Ecto neural progenitor cell (in vitro differentiated cells): ENCODE results near the gene TSSK2.
"Not testable (repeated sequence)": the region's sequence is repeated elsewhere in the genome, so short reads cannot be mapped to it uniquely, and the experiment has no call there.

Experiments used
- DNase-seq: peaks from one replicate; pipeline ENCODE4 v3.0.0-alpha.2; 2018; ENCODE audit warnings: low spot score

Gene TSSK2

GRCh38 chr22:19130959-19131684 is at the start of gene TSSK2:
TSSK2 (plus strand) TSS chr22:19131308; CDS start chr22:19131400, 92 bp downstream.
- no peak for DNase-seq

GRCh38 chr22:19081351-19081750 is 49.8 kb upstream of the TSSK2 start:
- DNase-seq: no peak

DNA sequence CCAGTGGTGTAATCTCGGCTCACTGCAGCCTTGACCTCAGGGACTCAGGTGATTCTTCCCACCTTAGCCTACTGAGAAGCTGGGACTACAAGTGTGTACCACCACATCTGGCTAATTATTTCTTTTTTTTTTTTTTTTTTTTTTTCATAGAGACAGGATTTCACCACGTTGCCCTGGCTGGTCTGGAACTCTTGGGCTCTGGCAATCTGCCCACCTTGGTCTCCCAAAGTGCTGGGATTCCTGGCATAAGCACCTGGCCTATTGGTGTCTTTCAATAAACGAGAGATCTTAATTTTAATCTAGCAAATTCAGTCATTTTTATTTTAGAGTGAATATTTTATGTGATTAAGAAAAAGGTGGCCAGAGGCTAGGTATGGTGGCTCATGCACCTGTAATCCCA is 49.0 kb upstream of the TSSK2 start:
- DNase-seq: no peak

- no peak for DNase-seq
Observed at GRCh38 chr22:19082793-19083192, 48.3 kb upstream of the TSSK2 start.

DNA sequence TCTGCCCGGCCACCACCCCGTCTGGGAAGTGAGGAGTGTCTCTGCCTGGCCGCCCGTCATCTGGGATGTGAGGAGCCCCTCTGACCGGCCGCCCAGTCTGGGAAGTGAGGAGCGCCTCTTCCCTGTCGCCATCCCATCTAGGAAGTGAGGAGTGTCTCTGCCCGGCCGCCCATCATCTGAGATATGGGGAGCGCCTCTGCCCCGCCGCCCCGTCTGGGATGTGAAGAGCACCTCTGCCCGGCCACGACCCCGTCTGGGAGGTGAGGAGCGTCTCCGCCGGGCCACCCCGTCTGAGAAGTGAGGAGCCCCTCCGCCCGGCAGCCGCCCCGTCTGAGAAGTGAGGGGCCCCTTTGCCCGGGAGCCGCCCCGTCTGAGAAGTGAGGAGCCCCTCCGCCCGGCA is 47.0 kb upstream of the TSSK2 start:
- not testable (repeated sequence) for DNase-seq

GRCh38 chr22:19084586-19084985 is 46.5 kb upstream of the TSSK2 start:
- DNase-seq: not testable (repeated sequence)

- DNase-seq: no peak
Observed at GRCh38 chr22:19085233-19085718, 45.8 kb upstream of the TSSK2 start.

- no peak for DNase-seq
Observed at GRCh38 chr22:19086417-19086816, 44.7 kb upstream of the TSSK2 start.

DNA sequence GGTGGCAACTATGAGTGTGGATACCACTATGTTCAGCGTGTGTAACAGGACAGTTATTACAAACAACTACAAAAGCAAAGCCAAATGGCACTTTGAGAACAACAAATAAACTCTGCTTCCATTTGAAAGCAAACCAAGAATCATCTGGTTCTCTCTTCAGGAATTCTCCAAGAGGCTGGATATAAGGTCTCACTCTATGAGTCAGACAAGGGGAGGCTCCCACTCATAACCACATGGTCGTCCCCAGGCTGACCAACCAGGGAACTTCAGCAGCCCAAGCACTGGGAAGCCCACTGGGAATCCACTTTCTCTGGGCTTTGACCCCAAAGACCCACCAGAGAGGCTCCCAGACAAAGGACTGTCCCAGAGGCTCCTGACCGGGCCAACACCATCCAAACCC is 44.2 kb upstream of the TSSK2 start:
- DNase-seq: no peak

- no peak for DNase-seq
Observed at GRCh38 chr22:19088866-19089595, 42.1 kb upstream of the TSSK2 start.

GRCh38 chr22:19090183-19090582 is 40.9 kb upstream of the TSSK2 start:
- DNase-seq: no peak

DNA sequence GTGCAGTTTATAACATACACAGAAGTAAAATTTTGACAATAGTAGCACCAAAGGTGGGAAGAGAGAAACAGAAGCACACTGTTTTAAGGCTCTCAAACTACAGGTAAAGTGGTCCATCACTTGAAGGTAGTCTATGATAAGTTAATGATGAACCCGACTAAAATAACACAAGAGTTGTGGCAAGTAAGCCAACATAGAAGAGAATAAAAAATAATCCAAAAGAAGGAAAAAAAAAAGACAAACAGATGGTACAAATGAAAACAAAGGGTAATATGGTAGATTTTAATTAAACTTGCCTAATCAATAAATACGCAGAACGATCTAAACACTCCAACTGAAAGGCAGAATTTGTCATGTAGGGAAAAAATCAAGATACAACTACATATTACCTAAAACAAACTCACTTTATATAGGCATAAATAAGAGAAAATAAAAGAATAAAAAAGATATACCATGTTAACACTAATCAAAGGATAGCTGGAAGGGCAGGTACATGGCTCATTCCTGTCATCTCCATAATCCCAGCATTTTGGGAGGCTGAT is 40.5 kb upstream of the TSSK2 start:
- DNase-seq: no peak

- no peak for DNase-seq
Observed at GRCh38 chr22:19092725-19093124, 38.4 kb upstream of the TSSK2 start.

DNA sequence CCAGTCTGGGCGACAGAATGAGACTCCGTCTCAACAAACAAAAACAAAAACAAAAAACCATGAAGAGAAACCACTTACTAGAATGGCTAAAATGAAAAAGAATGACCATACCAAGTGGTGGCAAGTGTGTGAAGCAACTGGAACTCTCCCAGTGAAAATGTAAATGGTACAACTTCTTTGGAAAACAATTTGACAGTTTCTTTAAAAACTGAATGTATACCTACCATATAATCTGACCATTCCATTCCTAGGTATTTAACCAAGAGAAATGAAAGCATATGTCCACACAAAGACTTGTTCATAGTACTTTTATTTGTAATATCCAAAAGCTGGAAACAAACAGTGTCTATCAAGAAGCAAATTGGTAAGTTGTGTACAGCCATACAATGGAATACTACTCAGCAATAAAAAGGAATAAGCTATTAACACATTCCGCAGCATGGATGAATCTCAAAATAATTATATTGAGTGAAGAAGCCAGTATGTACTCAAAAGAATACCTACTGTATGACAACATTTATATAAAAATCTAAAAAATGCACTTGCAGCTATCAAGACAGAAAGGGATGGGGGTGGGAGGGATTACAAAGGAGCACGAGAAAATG is 36.6 kb upstream of the TSSK2 start:
- no peak for DNase-seq

- DNase-seq: no peak
Observed at GRCh38 chr22:19096555-19096954, 34.6 kb upstream of the TSSK2 start.

DNA sequence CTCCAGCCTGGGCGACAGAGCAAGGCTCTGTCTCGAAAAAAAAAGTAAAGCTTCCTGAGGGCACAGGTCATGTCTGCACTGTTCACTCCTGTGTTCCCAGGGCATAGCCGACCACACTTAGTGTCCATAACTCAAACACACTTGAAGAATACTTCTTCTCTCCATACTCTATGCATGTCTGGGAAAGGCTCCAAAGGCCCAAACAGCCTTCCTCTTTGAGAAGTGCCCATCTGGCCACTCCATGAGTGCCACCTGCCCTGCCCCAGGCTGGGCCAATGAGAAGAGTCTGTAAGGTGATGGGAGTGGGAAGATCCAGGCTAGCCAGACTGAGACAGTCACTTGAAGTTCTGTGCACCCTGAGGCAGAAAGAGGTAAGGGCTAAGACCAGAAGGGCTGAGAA is 33.6 kb upstream of the TSSK2 start:
- DNase-seq: no peak

DNA sequence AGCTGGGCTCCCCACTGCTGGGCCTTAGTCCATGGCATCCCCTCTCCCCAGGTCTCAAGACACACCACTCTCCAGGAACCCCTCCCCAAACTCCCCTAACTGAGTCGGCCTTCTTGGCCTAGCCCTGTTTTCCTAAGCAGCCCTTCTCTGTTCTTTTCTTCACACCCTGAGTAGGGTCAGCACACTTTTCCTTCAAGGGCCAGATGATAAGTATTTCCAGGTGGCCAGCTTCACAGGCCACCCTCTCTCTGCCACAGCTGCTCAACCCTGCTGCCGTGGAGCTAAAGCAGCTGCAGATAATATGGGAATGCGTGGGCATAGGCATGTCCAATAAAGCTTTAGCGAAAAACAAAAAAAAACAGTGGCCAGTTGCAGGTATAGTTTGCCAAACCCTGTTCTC is 33.0 kb upstream of the TSSK2 start:
- no peak for DNase-seq

GRCh38 chr22:19103880-19104821 is 27.0 kb upstream of the TSSK2 start:
- no peak for DNase-seq

DNA sequence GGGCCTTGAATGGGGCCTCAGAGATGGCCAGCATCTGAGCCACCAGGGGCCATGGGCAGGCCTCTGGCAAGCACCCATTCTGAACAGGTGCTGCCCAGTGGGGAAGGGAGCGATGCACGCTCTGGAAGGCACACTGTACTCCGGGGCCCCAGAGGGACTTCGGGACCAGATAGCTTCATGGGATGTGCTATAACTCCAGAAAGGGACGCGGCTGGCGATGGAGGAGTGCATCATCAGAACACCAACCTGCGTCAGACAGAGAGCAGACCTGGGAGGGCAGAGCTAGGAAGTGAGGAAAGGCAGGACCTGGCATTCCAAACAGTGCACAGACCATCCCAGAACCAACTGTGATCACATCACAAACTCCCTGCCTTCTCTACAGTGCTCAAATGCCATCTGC is 25.7 kb upstream of the TSSK2 start:
- DNase-seq: no peak

GRCh38 chr22:19105867-19106802 is 25.0 kb upstream of the TSSK2 start:
- DNase-seq: no peak
